LNCAP (cell line): ENCODE measurements around the gene RAPGEF1.

ENCODE experiments used
- CTCF ChIP-seq: fragments of 450-650 bp; IDR thresholded peaks from 2 replicates; pipeline ENCODE4 v1.5.1; 2017; ENCODE audit warnings: mild to moderate bottlenecking

The RAPGEF1 gene

GRCh38 chr9:131738293-131739132, 1.4 kb downstream of the RAPGEF1 start:
- no peak for TF ChIP-seq CTCF

- no peak for TF ChIP-seq CTCF
These were observed 2.5 kb downstream of the RAPGEF1 start for GRCh38 chr9:131737426-131737825.

GRCh38 chr9:131736431-131736830, 3.4 kb downstream of the RAPGEF1 start:
- no peak for TF ChIP-seq CTCF

- no peak for TF ChIP-seq CTCF
These were observed 4.4 kb downstream of the RAPGEF1 start for GRCh38 chr9:131735238-131736128.

- no peak for TF ChIP-seq CTCF
These were observed 5.1 kb downstream of the RAPGEF1 start for GRCh38 chr9:131734781-131735180.

- TF ChIP-seq CTCF: no peak
These were observed 5.7 kb downstream of the RAPGEF1 start for GRCh38 chr9:131734165-131734610.

GRCh38 chr9:131733541-131734061, 6.3 kb downstream of the RAPGEF1 start:
- no peak for TF ChIP-seq CTCF
